ENCODE data around the gene ZCCHC24.

The ZCCHC24 gene

DNA sequence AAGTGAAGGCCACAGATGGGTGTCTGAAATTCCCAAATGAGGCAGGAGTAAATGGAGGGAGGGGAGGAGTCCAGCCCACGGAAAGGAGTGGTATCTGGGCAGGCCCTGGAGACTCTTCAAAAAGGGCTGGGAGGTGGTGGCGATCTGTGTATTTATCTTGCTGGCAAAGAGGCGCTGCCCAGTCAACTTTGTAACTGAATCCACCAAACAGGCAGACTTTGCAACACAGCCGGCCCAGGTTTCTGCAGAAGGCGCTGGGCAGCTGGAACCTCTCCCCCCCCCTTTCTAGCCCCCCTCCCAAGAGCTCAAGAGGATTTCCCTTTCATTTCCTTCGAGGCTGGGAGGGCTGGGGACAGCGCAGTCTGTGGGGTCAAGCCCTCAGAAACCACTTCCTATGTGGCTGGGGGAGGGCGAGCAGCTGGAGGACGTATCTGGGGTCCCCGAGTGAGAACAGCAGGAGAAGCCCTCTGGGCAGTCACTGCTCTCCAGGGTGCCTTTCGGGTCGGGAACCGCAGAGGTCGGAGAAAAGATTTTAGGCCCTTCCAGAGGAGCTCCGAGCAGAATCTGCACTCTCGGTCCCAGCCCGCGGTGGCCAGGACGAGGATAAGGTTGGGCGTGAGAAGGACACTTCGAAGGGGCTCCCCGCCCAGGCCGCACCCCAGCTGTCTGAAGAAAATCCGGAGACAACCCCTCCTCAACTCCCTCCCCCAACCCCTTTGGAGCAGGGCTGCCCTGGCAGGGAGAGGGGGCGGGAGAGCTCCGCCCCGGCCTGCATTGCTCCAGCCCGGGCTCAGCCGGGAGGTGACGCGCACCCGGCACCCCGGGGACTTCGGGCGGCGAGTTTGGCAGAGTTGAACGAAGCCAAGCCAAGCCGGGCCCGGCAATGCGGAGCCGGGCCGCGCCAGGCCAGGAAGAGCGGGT lies 965 bp downstream of the ZCCHC24 start:
- FAIRE-seq = no peak

DNA sequence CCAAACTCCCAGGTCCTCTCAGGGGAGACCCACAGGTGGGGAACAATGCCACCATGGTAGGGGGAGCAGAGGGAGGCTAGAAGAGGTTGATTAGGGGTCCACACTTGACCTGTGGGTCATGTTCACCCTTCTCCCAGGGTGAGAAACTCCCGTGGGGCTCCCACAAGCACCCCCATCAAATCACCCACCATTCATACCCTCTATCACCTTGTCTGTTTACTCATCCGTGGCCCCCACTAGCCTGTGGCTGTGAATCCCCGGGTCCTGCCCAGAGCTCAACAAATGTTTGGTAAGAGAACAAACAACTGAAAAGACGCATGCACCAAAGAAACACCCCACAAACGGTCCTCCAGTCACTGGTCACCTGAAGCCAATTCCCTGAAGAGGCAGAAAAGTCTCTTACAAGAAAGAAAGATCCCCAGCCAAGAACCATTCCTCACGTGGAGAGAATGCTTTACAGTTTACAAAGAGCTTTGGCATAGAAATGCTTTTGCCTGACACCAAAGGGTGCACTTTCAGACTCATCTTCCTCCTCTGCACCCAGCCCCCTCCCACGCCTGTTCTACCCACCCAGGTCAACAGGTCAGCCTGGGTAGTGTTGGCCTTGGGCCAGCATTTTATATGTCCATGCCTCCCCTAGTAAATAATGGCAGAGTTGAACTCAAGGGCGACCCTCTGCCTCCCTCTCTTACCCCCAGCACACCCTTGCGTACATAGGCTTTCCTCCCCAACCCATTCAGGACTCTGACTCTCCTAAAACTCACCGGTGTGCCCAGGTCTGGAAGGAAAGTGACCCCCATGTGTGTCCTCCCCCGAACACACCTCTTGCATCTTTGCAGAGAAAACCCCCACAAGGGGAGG lies 1.9 kb downstream of the ZCCHC24 start:
- no peak for FAIRE-seq

DNA sequence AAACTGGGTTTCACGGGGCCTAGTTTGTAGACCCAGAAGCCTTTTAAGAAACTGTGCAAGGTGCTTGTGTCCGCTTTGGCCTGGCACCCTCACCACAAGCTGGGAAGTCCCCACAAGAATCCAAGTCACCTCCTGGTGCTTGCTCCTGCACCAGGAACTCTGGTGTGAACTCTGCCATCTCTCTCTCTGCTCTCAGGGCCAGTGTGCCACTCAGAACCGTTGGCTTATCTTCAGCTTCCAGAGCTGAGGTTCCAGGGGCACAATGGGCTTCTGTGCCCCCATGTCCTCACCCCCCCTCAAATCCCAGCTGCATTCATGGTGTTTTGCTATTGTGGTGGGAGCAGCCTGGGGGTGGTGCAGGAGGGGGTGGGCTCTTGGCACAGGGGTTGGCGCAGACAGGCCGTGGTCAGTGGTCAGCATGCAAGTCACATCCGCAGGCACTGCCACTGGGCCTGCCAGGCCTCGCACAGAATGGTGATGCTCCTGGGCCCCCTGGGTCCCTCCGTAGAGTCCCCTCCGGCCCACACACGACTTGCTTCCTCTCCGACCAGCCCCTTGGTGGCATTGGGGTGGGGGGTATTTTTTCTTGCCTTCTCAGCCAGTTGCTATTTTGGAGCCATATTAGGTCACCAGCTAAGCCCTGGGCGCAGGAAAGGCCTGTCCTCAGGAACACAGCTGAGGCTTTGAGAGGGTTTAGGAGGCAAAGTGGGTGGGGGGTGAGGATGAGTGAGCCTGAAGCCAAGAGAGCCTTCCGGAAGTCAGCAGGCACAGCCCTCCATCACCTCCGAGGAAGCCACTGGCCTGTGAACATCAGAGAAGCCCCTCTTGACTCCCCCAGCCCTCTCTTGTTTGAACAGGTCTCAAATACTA lies 3.0 kb downstream of the ZCCHC24 start:
- FAIRE-seq = no peak

DNA sequence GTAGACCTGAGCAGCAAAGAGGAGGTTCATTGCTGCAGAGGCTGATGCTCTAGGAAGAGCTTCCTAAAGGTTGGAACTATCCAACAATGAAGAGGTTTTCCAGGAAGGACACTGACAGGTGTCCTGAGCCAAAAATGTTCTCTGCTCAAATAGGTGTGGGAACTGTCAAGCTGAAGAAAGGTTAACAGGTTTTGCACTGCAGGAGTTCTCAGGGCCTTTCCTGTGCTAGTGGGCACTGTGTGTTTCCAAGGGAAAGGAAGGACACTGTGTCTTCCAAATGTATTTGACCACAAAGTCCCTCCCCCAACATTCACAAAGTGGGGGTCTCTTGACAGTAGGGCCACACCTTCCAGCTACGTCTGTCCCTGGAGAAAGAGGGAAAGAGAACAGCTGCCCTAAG lies 4.0 kb downstream of the ZCCHC24 start:
- FAIRE-seq = no peak

DNA sequence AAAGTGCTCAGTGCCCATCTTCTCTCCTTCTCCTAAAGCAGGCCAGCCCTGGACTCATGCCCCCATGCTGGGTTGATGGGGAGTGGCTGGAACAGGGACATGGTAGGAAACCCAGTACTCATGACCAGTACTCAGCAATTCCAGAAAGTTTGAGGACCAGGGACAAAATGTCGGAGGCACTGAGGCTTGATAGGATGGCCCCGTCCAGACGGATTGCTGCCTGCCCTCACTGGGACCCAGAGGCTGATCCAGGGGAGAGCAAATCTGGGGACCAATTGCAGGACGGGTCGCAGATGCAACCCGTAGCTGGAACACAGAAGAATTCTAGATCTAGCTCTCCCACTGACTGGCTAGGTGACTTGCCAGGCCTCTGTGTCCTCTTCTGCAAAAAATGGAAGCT lies 5.1 kb downstream of the ZCCHC24 start:
- FAIRE-seq = no peak

DNA sequence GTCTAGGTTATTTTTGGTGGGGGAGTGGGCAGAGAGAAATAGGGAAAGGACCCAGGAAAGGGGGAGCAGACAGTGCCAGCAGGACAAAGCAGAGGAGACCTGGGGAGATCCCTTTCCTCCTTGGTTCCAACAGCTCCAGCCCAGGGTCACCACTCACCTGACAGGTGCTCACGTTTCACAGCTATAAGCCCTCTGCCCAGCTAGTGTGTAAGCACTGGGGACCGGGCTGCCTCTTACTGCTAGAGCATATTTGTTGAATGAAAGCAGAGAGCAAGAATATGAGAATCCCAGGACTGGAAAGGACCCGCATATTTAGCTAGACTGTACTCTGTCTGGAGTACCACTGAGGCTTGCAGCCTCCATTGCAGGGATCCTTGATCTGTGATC lies 6.7 kb downstream of the ZCCHC24 start:
- FAIRE-seq = no peak

DNA sequence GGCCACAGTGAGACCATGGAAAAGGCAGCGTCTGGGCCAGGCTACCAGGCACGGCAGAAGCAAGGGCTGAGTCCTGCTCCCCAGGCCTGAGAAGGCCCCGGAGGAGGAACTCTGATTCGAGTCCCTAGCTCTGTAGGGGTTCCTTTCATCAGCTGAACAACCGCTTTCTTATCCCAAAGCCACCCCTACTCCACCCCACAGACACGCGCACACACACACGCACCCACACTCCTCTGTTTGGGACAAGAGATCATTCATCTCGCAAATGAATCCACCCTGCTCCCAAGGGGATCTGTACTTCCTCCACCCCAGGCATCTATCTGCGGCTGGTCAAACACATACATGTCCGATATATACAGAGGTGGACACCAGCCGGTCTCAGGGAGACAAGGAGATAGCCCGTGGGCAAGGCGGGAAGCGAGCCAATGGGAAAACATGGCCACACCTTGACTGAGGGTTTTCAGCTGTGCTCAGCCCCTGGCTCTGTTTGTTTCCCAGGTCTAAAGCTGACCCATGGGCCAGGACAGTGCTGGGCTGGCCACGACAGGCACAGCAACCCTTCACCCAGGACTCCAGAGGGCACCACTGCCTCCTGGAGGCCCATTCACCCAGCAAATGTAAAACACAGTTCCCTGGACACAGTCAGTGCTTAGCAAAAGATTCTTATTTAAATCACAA lies 7.3 kb downstream of the ZCCHC24 start:
- FAIRE-seq = no peak

DNA sequence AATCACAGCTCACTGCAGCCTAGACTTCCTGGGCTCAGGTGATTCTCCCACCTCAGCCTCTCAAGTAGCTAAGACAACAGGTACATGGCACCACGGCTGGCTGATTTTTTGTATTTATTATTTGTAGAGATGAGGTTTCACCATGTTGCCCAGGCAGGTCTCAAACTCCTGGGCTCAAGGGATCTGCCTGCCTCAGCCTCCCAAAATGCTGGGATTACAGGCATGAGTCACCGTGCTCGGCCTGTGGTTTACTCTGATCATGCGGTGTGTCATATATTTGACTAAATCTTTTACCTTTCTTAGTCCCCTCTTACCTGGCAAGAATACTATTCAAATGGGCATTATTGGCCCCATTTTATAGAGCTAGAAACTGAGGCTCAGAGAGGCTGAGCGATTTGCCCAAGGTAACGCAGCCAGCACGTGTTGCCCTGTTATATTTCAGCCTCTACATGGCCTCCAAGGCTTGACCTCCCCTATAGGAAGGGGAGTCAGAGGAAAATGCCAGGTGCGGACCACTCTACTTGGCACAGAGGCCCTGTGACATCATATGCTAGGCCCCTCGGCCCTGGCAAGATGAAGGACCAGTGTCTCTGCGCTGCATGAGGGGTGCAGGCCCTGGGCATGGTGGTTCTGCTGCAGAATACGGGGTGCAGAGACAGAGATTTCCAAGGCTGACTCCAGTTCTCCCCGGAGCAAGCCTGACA lies 8.2 kb downstream of the ZCCHC24 start:
- no peak for FAIRE-seq

DNA sequence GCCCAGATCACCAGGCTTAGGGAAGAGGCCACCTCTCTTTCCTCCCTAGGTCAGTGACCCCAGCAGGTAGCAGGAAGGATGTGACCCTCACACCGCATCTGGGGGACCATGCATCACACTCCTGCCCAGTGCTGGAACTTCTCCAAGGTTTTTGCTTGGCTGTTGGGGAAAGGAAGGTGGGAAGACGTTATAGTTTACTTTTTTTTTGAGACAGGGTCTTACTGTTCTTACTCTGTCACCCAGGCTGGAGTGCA lies 8.6 kb downstream of the ZCCHC24 start:
- no peak for FAIRE-seq

DNA sequence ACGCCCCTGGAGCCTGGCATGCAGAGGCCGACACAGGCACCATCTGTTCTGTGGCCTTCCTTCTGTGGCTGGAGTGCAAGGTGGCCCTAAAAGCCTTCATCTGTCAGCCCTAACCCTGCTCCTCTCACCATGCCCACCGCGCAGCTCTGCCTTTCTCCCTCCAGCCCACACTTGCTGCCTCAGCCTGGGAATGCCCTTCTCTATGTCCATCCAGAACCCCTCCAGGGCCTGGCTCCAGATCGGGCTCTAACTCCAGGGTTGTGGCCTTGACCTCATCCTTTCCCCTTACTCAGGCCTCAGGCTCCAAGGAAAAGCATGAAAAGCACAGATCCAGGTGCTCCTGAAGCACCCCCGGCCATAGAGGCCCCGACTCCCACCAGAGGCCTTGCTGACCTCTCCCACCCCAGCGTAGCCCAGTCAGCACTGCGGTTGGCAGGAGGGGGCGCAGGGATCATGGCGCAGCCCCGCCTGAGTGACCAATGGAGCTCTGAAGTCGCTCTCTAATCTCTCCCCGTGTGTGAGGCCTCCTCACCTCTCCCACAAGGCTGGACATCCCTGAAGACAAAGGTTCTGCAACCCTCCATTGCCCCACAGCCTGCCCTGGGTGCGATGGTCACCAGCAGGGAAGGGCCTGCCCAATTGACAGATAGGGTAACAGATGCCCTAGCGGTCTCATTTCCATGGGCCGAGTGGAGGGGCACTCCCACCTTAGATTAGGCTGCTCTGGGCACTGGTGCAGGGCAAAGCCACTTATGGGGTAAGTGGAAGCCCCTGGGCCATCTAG lies 9.2 kb downstream of the ZCCHC24 start:
- FAIRE-seq = no peak

DNA sequence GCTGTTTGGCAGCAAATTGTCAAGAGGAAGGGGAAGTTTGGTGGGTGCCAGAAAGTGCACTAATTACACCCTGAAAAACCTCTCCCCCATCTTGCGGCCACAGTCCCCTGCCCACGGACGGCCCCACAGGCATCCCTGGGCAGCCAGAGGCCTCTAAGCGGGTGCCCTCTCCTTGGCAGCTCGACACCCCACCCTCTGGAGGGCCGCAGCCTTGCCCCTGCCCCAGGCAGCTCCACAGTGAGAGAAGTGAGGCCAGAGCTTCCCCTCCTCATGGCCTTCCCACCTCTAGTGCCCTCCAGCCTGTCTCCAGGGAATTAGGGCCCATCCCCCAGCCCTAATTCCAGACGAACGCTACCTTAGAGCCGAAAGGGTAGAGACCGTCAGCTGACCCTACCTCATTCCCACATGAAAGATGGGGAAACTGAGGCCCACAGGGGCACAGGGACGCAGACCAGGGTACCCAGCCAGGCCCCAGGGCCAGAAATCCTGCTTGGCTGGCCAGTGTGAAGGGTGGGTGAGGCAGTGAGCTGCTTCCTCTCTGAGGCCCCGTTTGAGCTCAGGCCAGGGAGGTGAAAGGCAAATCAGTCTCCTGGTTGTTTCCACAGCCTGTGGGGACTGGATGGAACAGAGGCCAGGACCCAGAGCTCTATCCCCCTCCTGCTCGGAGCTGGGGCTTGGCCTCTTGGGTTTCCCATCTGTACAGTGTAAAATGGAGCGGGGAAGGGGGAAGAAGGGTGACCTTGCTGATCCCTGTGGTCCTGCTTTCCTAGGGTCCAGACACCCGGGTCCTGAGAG lies 10.0 kb downstream of the ZCCHC24 start:
- no peak for FAIRE-seq

DNA sequence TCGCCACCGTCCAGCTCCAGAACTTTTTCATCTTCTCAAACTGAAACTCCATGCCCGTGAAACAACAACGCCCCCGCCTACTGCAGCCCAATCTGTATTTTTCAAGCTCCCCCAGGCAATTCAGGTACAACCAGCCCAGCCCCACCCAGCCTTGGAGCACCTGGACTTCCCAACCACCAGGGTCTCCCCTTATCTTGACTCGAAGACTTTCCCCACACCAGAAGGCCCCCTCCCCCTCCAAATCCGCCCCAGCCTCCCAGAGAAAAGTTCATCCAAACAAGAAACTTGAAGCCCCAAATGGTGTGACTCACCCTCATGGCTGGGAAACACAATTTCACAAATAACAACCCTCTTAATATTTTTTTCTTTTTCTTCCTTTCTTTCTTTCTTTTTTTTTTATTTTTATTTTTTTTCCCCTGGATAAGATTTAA lies 10.6 kb downstream of the ZCCHC24 start:
- FAIRE-seq = no peak

DNA sequence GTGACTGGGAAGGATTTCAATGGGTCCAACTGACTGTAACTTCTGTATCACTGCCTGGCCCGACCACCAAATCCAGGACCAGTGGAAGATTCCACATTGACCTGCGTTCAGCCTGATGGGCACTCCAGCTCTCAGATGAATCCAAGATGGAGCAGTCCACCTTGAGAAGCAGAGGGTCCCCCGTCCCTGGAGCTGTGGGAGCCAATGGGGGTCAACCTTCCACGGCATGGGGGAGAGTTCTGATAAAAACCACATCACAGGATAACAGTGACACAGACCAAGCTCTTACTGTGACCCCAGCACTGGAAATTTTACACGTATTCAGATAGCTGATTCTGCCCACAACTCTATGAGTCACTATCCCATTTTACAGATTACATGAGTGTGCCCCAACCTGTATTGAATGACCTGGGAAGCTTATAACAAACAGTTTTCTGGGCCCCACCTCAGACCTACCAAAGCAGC lies 11.2 kb downstream of the ZCCHC24 start:
- no peak for FAIRE-seq

DNA sequence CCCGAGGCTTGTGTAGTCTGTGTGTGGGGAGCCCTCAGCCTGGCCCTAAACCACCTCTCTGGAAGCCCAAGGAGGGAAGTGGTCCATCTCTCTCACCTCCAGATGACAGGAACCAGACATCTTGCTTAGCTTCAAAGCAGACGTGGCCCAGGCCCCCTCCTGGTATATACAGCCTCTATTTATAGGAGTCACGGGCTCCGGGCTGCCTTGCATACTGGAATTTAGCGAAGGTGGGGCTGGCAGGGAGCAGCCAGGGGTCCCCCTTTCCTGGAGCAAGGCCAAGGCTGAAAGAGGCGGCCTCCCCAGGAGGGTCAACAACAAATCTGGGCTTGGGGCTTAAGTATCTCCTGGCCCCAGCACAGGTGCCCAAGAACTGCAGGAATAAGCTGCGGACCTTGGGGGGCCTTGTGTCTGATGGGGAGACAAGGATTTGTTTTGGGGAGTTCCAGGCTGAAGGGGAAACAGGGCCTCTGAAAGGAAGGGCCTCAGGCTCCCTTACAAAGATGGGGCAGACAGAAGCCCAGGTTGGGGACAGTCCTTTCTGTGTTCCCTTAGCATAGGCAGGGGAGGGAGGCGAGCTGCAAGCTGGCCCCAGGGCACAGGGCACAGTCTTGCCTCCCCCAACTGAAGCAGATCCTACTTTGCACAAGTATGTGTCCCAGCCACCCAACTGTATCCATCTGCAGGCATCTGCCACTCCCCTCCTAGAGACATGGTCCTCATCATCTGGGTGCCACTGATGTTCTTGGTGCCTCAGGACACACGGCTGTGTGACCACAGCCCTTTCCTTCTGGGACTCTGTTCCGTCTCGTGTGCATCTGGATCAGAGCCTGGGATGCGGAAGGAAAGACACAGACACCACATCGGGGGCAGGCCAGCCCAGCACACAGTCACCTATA lies 11.9 kb downstream of the ZCCHC24 start:
- no peak for FAIRE-seq

DNA sequence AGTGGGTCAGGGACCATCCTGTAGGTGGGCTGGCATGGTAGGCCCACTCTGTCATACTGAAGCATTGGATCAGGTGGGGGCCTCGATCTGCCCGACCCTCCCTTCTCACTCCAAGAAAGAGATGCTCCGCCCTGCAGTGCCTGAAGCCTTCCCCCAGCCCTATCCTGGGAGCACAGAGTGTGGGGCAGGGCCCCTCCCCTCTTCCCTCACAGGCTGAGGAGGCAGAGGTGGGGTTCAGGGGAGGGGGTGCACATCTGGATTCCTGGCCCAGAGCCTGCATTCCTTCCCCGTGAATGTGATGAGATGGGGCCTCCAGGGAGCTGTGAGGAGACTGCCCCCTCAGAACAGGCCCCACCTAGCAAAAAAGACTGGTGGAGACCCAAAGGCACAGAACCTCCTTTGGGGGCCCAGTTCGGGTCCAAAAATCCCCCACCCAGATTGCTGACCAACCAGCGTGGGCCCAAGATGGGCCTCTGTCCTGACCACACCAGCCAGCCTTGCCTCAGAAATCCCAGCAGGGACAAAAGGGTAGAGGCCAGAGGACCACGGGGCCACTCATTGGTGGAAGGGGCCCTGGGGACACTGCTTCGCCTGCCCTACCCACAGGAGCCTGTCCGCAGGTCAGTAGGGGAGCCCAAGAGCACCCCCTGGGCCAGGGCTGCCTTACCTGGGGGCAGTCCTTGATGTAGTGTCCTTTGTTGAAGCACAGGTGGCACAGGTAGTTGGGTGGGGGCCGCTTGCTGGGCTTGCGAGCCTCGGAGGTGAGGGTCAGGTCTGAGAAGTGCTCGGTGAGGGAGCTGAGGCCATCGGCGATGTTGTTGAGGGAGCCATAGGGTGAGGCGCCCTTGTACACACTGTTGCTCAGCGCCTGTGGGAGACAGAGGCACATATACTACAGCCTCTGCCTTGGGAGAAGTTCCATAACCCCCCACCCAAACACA lies 13.3 kb downstream of the ZCCHC24 start:
- FAIRE-seq = no peak

DNA sequence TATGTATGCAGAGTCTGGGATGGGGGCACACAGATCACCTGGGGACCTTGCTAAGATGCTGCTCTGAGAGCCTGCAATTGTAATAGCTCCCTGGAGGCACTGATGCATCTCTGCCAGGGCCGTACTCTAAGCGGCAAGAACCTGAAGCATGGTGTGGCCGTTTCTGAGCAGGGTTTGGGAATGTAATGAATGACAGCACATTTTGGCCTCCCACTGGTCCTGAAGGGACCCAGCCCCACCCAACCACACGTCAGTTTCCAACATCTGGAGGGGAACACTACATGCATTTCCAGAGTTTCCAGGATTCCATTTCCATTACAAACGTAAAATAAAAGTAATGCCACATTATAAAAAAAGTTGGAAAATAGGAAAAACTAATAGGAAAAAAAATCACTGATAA lies 14.0 kb downstream of the ZCCHC24 start:
- FAIRE-seq = no peak

DNA sequence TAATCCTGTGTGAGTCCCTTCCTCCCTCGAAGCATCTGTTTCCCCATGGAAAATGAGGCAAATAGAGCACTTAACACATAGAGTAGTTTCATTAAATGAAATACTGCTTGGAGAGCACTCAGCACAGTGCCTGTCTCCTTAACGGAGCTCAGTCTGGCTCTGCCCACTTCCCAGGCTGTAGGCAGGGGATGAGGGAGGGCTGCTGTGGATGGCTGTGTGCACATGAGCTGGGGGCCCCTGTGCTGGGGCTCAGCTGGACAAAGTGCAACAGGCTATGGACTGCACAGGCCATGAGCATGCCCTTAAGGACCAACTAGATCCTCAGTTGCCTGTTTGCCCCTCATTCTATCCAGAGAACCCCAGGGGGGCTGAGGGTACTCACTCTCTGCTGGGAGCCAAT lies 14.5 kb downstream of the ZCCHC24 start:
- FAIRE-seq = no peak

DNA sequence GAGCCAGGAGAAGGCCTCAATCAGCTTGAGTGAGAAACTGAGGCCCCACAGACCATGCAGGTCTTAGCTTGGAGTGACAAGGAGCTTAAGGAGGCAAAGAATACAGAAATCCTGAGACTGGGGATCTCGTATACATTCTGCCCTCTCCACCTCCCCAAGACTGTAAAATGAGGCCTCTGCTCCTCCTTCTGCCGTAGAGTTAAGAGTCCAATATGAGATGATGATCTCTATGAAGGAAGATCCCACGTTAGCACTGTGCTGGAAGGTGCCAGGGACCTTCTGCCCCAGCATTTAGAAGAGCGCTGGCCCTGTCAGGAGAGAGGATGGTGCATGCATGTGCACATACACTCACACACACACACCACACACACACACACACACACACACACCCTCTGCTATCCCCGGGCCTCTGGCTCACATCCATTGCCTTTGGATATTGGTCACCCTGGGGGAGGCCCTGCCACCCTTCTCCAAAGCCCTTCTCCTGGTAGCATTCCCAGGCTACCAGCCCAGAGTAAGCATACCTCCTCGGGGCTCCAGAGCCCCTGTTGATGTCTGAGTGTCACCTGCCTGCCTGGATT lies 15.0 kb downstream of the ZCCHC24 start:
- no peak for FAIRE-seq
